Raji (cell line): ENCODE data around the gene METAP2.

ENCODE experiments used
- POLR2A ChIP-seq: IDR thresholded peaks from 2 replicates; pipeline ENCODE4 v1.6.1; 2011; ENCODE audit warnings: low read depth, low read length, control low read depth; ENCODE audit not compliant: insufficient read depth

Gene METAP2

DNA sequence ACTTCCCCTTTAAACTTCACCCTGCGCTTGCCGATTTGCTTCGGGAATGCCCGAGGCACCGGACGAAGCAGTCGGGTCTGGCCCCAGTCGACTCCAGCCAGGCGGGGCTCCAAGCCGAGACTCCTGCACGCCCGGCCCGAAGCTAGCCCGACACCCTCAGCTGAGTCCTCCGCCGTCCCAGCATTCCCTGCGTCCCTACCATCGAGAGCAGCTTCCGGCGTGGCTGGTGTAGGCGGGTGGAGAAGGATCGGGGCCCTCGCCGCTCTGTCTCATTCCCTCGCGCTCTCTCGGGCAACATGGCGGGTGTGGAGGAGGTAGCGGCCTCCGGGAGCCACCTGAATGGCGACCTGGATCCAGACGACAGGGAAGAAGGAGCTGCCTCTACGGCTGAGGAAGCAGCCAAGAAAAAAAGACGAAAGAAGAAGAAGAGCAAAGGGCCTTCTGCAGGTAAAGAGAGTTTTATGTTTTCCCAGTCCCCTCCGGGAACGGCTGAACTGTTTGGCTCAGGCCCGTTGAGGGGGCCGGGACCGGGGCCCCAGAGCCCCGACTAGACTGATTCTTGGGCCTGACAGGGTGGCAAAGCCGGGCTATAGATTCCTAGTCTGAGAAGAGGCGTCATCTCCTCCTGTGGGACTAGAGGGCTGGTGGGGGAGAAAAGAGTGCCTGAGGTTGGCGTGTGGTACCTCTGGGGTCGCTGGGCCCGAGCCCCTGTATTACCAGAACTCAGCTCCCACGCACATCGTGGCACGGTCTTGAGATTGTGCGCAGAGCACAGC is at the start of gene METAP2:
METAP2 (plus strand) TSS at position 269 of the 776 bp plus-strand sequence; CDS start at position 297, 28 bp downstream.
- peak; percentile 95 for TF ChIP-seq POLR2A

DNA sequence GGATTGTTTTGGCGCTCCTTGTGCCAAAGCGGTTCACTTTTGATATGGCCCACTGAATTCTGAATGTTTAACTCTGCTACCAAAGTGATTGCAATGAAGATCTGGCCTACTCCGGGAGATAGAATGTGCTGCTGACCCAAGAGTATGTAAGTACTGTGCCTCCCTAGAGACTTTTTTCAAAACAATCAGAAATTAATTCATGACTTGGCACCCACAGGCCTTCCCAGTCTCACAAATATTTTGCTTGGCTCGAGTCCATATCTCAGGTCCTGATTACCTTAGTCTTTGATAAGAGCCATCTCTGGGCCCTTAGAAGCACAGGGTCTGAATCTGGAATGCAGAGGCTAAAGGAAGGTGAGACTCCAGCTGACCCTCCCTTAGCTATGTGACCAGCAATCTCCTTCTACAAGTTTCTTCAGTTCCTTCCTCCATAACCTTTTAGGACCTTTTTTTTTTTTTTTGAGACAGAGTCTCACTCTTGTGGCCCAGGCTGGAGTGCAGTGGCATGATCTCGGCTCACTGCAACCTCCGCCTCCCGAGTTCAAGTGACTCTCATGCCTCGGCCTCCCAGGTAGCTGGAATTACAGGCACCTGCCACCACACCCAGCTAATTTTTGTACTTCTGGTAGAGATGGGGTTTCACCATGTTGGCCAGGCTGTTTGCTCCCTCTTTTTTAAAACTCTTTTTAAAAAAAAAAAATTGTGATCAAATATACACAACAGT is 49.5 kb upstream of the METAP2 start:
- TF ChIP-seq POLR2A, result no peak

- TF ChIP-seq POLR2A, result no peak
These were observed 44.8 kb upstream of the METAP2 start for GRCh38 chr12:95429172-95429510.

- no peak for TF ChIP-seq POLR2A
These were observed 42.8 kb upstream of the METAP2 start for GRCh38 chr12:95431120-95431519.

- TF ChIP-seq POLR2A, result no peak
These were observed 38.6 kb upstream of the METAP2 start for GRCh38 chr12:95435355-95435754.

DNA sequence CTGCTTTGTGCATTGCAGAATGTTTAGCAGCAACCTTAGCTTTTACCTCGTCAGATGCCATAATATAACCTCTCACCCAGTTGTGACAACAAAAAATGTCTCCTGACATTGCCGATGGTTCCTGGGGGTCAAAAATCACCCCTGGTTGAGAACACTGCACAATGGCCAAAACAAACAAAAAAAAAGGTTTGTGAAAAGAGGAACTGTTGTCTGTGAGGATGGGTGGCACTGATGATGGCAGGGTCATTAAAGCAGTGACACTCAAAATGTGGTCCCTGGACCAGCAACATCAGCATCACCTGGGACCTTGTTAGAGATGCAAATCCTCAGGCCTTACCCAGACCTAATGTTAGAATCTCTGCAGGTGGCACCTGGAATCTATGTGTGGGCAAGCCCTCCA is 36.4 kb upstream of the METAP2 start:
- peak; percentile 45; the same call in 1 of the 2 replicates for TF ChIP-seq POLR2A

DNA sequence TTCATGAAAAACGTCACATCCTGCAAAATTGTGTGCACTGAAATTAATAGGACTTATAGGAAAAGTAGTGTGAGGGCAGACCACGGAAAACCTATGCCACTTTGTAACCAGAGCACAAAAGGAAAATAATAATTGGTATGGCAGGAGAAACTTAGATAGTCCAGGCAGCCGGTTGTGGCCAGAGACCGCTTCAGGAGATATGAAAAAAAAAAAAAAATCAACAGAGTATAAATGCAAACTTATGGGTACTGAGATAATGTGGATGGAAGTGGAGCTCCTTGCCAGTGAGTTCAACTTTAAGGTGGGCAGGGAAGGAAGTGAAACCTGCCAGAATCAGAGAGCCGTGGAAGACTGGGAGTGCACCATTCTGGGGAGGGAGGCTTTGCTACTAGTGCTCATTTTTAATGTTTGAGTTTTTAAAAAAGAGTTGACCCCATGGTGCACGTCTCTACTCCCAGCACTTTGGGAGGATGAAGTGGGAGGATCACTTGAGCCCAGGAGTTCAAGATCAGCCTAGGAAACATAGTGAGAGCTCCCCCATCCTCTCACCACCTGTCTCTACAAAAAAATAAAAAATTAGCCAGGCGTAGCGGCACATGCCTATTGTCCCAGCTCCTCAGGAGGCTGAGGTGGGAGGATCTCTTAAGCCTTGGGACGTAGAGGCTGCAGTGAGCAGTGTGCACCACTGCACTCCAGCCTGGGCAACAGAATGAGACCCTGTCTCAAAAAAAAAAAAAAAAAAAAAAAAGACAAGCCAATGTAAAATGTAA is 34.3 kb upstream of the METAP2 start:
- TF ChIP-seq POLR2A, result no peak

GRCh38 chr12:95440401-95440800 is 33.6 kb upstream of the METAP2 start:
- TF ChIP-seq POLR2A, result no peak

DNA sequence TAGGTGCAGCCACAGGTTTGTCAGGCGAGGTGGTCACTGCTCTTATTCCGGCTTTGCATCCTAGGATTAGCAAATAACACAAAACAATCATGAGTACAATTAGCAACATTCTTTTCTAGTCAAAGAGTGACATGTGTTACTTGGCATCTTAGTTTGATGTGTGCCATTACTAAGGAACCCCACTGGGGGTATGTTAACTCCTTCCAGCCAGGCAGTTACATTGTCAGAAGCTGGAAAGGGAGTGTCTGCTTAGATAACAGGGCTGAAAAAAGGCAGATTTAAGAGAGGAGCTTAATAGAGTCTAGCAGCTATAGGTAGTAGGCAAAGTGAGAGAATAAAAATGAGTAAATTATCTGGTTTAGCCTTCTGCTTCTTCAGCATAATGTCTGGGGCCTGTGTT is 30.5 kb upstream of the METAP2 start:
- no peak for TF ChIP-seq POLR2A

- TF ChIP-seq POLR2A, result no peak
These were observed 28.0 kb upstream of the METAP2 start for GRCh38 chr12:95445884-95446505.

GRCh38 chr12:95446506-95446900 is 27.4 kb upstream of the METAP2 start:
- no peak for TF ChIP-seq POLR2A

DNA sequence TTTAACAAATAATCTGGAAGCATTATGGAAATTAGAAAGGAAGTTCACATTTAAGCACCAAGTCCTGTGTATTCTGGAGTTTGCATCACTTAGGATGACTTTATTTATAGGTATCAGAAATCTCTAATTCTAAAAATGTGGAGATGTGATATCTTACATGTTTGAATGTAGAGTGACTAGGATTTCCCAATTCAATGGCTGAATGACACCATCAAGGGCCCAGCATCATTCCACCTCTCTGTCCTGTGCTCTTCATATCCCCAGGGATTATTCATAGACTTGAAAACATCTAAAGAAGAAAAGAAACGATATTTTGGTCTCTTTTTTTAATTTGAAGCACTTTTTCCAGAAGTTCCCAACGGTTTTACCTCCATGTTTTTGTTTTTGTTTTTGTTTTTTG is 15.2 kb upstream of the METAP2 start:
- TF ChIP-seq POLR2A, result no peak

DNA sequence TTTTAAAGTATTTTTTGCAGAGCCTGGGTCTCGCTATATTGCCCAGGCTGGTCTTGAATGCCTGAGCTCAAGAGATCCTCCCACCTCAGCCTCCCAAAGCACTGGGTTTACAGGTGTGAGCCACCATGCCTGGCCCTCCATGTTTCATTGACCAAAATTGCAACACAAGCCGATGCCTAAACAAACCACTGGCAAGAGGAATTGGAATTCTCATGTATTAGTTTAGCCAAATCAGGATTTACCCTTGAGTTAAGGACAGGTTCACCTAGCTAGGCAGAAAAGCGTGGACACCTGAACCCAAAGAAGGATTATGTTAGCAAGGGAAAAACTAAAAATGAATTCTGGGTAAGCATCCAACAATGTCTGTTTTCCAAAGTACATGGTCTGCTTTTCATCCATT is 14.6 kb upstream of the METAP2 start:
- no peak for TF ChIP-seq POLR2A

GRCh38 chr12:95460105-95460504 is 13.8 kb upstream of the METAP2 start:
- no peak for TF ChIP-seq POLR2A

DNA sequence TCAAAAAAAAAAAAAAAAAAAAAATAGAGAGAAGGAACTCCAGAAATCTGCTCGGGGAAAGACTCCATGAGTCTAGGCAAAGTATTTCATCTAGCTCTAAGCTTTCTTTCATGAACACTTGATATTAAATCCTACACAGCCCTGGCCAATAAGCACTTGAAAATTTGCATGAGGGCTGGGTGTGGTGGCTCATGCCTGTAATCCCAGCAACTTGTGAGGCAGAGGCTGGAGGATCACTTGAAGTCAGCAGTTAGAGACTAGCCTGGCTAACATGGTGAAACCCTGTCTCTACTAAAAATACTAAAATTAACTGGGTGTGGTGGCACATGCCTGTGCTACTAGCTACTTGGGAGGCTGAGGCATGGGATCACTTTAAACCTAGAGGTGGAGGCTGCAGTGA is 13.1 kb upstream of the METAP2 start:
- no peak for TF ChIP-seq POLR2A
